Loucy (cell line): ENCODE measurements around the gene MARCHF6.

Experiments
- EZH2phosphoT487 ChIP-seq: fragments of 200-600 bp; IDR thresholded peaks from 2 replicates; pipeline ENCODE4 v1.6.1; 2018; ENCODE audit warnings: antibody characterized with exemption, mild to moderate bottlenecking, moderate library complexity, borderline replicate concordance
- TF ChIP-seq, protein P1 (sequence below): fragments of 200-600 bp; sonication (generic); conservative IDR thresholded peaks from 2 replicates; pipeline ENCODE4 v1.5.1; 2014; ENCODE audit warnings: mild to moderate bottlenecking, antibody characterized with exemption, low read length

- TF ChIP-seq, protein P1, sequence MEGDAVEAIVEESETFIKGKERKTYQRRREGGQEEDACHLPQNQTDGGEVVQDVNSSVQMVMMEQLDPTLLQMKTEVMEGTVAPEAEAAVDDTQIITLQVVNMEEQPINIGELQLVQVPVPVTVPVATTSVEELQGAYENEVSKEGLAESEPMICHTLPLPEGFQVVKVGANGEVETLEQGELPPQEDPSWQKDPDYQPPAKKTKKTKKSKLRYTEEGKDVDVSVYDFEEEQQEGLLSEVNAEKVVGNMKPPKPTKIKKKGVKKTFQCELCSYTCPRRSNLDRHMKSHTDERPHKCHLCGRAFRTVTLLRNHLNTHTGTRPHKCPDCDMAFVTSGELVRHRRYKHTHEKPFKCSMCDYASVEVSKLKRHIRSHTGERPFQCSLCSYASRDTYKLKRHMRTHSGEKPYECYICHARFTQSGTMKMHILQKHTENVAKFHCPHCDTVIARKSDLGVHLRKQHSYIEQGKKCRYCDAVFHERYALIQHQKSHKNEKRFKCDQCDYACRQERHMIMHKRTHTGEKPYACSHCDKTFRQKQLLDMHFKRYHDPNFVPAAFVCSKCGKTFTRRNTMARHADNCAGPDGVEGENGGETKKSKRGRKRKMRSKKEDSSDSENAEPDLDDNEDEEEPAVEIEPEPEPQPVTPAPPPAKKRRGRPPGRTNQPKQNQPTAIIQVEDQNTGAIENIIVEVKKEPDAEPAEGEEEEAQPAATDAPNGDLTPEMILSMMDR = no peak
- no peak for TF ChIP-seq EZH2phosphoT487
Observed at GRCh38 chr5:10303699-10304170, 49.8 kb upstream of the MARCHF6 start.
